H1 (cell line): ENCODE data around the gene URB2. TPM values are rescaled to one million over a fixed set of nuclear protein-coding genes. Genes with fewer than 3 reads are reported as not detected.

Experiments
- CTCF ChIA-PET: fragments of 300-600 bp; sonication (Branson Sonifier 250); formaldehyde crosslinking; loops from one replicate; lab custom pipeline; 2021; ENCODE audit not compliant: partially characterized antibody; lab: Charles Lee
- POLR2A ChIA-PET: fragments of 300-600 bp; sonication (Branson Sonifier 250); formaldehyde crosslinking; loops from one replicate; lab custom pipeline; 2021; ENCODE audit warnings: inconsistent platforms; ENCODE audit not compliant: partially characterized antibody; lab: Charles Lee
- DNase-seq, 2 experiments: peaks; one replicate each; pipeline versions ENCODE4 v3.0.0 to v3.0.0-alpha.2; 2010 to 2022; ENCODE audit warnings: low spot score in 2 of 2, low read depth in 1 of 2, mixed read lengths in 1 of 2
- FAIRE-seq: peaks from 2 replicates; lab custom pipeline; 2011; peaks lifted over from hg19 to GRCh38; lab: Jason Lieb, UNC
- H2AFZ ChIP-seq: 2 replicates; pipeline ENCODE4 v1.8.1; 2012; ENCODE audit warnings: low read length, inconsistent platforms
- H2AK5ac ChIP-seq: 2 replicates; pipeline ENCODE4 v1.6.1; 2013; ENCODE audit warnings: low read depth, low read length
- H2BK120ac ChIP-seq: replicated peaks from 2 replicates; pipeline ENCODE3; 2013; ENCODE audit warnings: low read depth, low read length, inconsistent platforms
- H2BK12ac ChIP-seq: 2 replicates; pipeline ENCODE4 v1.6.1; 2013; ENCODE audit warnings: low read depth, low read length
- H2BK15ac ChIP-seq: 2 replicates; pipeline ENCODE4 v1.6.1; 2013; ENCODE audit warnings: low read length
- H2BK20ac ChIP-seq: 2 replicates; pipeline ENCODE4 v1.6.1; 2013; ENCODE audit warnings: low read length
- H2BK5ac ChIP-seq: 2 replicates; pipeline ENCODE4 v1.6.1; 2013; ENCODE audit warnings: low read depth, low read length
- H3K14ac ChIP-seq: 2 replicates; pipeline ENCODE4 v1.6.1; 2013; ENCODE audit warnings: inconsistent platforms; ENCODE audit not compliant: insufficient read length
- H3K18ac ChIP-seq: 2 replicates; pipeline ENCODE4 v1.6.1; 2013; ENCODE audit warnings: low read length; ENCODE audit errors: extremely low read depth
- H3K23ac ChIP-seq: 2 replicates; pipeline ENCODE4 v1.6.1; 2013; ENCODE audit warnings: inconsistent platforms; ENCODE audit not compliant: insufficient read length
- H3K23me2 ChIP-seq: 2 replicates; pipeline ENCODE4 v1.6.1; 2013; ENCODE audit warnings: low read depth, low read length
- H3K27ac ChIP-seq: 2 replicates; pipeline ENCODE4 v1.6.1; 2011; ENCODE audit warnings: low read depth, low read length, inconsistent platforms
- H3K27me3 ChIP-seq, 4 experiments: replicated peaks in 1 of 4; 1 replicate in 1 of 4; 2 replicates in 3 of 4; pipeline versions ENCODE4 v1.6.1 to v1.8.1; 2011 to 2013; ENCODE audit warnings: low read length in 3 of 4, mild to moderate bottlenecking in 3 of 4, inconsistent platforms in 2 of 4, mixed read lengths in 2 of 4, moderate library complexity in 1 of 4; ENCODE audit not compliant: control insufficient read depth in 3 of 4, insufficient read depth in 3 of 4; ENCODE audit errors: extremely low read depth in 1 of 4
- H3K36me3 ChIP-seq, 4 experiments: 2 replicates each; pipeline versions ENCODE4 v1.6.1 to v1.8.1; 2011 to 2013; ENCODE audit warnings: mild to moderate bottlenecking in 4 of 4, low read length in 3 of 4, moderate library complexity in 2 of 4, control low read depth in 1 of 4, inconsistent platforms in 1 of 4; ENCODE audit not compliant: insufficient read depth in 4 of 4, control insufficient read depth in 2 of 4
- H3K4ac ChIP-seq: replicated peaks from 2 replicates; pipeline ENCODE3; 2013; ENCODE audit warnings: low read length, low read depth, mixed read lengths, inconsistent platforms; ENCODE audit not compliant: insufficient read length
- H3K4me1 ChIP-seq, 4 experiments: replicated peaks in 1 of 4; 1 replicate in 1 of 4; 2 replicates in 3 of 4; pipeline versions ENCODE4 v1.6.1 to v1.8.1; 2011 to 2013; ENCODE audit warnings: low read length in 3 of 4, inconsistent platforms in 2 of 4, mixed read lengths in 1 of 4; ENCODE audit not compliant: insufficient read depth in 4 of 4, control insufficient read depth in 3 of 4
- H3K4me2 ChIP-seq, 2 experiments: 2 replicates each; pipeline versions ENCODE4 v1.6.1 to v1.8.1; 2011 to 2013; ENCODE audit warnings: low read depth in 2 of 2, low read length in 2 of 2, control low read depth in 1 of 2, inconsistent platforms in 1 of 2, mild to moderate bottlenecking in 1 of 2; ENCODE audit not compliant: insufficient read depth in 1 of 2
- H3K4me3 ChIP-seq, 4 experiments: fragments of 200-600, 300-600 bp in 1 of 4; sonication (generic), shearing (Covaris generic), sonication (Bioruptor Twin) in 1 of 4; 2 replicates each; pipeline versions ENCODE4 v1.5.1 to v1.8.1; 2011 to 2016; ENCODE audit warnings: low read length in 4 of 4, low read depth in 3 of 4, control low read depth in 2 of 4, inconsistent platforms in 2 of 4, mild to moderate bottlenecking in 2 of 4, mixed read lengths in 1 of 4, moderate library complexity in 1 of 4; ENCODE audit not compliant: insufficient read depth in 2 of 4; ENCODE audit errors: extremely low read depth in 1 of 4
- H3K56ac ChIP-seq: replicated peaks from 2 replicates; pipeline ENCODE3; 2013; ENCODE audit warnings: low read depth, mild to moderate bottlenecking, mixed read lengths, low read length, inconsistent platforms; ENCODE audit not compliant: insufficient read length
- H3K79me1 ChIP-seq: 2 replicates; pipeline ENCODE4 v1.6.1; 2013; ENCODE audit warnings: low read depth, low read length, control low read depth
- H3K79me2 ChIP-seq, 2 experiments: 2 replicates each; pipeline versions ENCODE4 v1.6.1 to v1.8.1; 2012 to 2013; ENCODE audit warnings: low read length in 2 of 2, mild to moderate bottlenecking in 2 of 2, inconsistent platforms in 1 of 2; ENCODE audit not compliant: insufficient read depth in 2 of 2, control insufficient read depth in 1 of 2
- H3K9ac ChIP-seq, 4 experiments: replicated peaks in 1 of 4; 1 replicate in 1 of 4; 2 replicates in 3 of 4; pipeline versions ENCODE4 v1.6.1 to v1.8.1; 2011 to 2013; ENCODE audit warnings: low read depth in 3 of 4, low read length in 3 of 4, control low read depth in 2 of 4, mild to moderate bottlenecking in 2 of 4, moderate library complexity in 2 of 4, inconsistent platforms in 1 of 4; ENCODE audit errors: extremely low read depth in 1 of 4
- H3K9me3 ChIP-seq, 2 experiments: 2 replicates each; pipeline versions ENCODE4 v1.6.1 to v1.8.1; 2012 to 2013; ENCODE audit warnings: mild to moderate bottlenecking in 2 of 2, moderate library complexity in 2 of 2, control low read depth in 1 of 2, inconsistent platforms in 1 of 2, low read depth in 1 of 2, low read length in 1 of 2, mixed read lengths in 1 of 2; ENCODE audit not compliant: insufficient read depth in 2 of 2
- H4K20me1 ChIP-seq, 2 experiments: replicated peaks in 1 of 2; 2 replicates each; pipeline versions ENCODE3 to v1.8.1; 2011 to 2013; ENCODE audit warnings: inconsistent platforms in 2 of 2, low read length in 2 of 2, mild to moderate bottlenecking in 1 of 2; ENCODE audit not compliant: insufficient read depth in 2 of 2, control insufficient read depth in 1 of 2
- H4K5ac ChIP-seq: 2 replicates; pipeline ENCODE4 v1.6.1; 2013; ENCODE audit warnings: low read length, low read depth, mixed read lengths, inconsistent platforms; ENCODE audit not compliant: insufficient read length
- H4K8ac ChIP-seq: 2 replicates; pipeline ENCODE4 v1.8.0; 2013; ENCODE audit warnings: mild to moderate bottlenecking, moderate library complexity, low read length, inconsistent platforms; ENCODE audit not compliant: insufficient read depth; ENCODE audit errors: extremely low read depth
- H4K91ac ChIP-seq: replicated peaks from 2 replicates; pipeline ENCODE3; 2013; ENCODE audit warnings: low read length, mixed read lengths, inconsistent platforms; ENCODE audit not compliant: insufficient read length
- BACH1 ChIP-seq: IDR thresholded peaks from 2 replicates; pipeline ENCODE4 v1.6.1; 2012; ENCODE audit warnings: low read length, improper control_type of control experiment
- EGR1 ChIP-seq: IDR thresholded peaks from 2 replicates; pipeline ENCODE4 v1.6.1; 2011; ENCODE audit warnings: low read depth, low read length, borderline replicate concordance
- HDAC2 ChIP-seq, 2 experiments: fragments of 300-600 bp in 1 of 2; sonication (generic) in 1 of 2; IDR thresholded peaks; 2 replicates each; pipeline ENCODE4 v1.6.1; 2011 to 2012; ENCODE audit warnings: low read depth in 2 of 2, low read length in 2 of 2, mild to moderate bottlenecking in 2 of 2, moderate library complexity in 2 of 2, borderline replicate concordance in 1 of 2, inconsistent platforms in 1 of 2
- JUN ChIP-seq: IDR thresholded peaks from 2 replicates; pipeline ENCODE4 v1.6.1; 2011; ENCODE audit warnings: low read depth, mild to moderate bottlenecking, improper control_type of control experiment, low read length
- JUND ChIP-seq: IDR thresholded peaks from 2 replicates; pipeline ENCODE4 v1.6.1; 2011; ENCODE audit warnings: mild to moderate bottlenecking, improper control_type of control experiment, low read length
- KDM5A ChIP-seq: fragments of 200-600 bp; IDR thresholded peaks from 2 replicates; pipeline ENCODE4 v1.7.1; 2012; ENCODE audit warnings: mild to moderate bottlenecking, low read length, inconsistent platforms, mixed read lengths
- NRF1 ChIP-seq: IDR thresholded peaks from 2 replicates; pipeline ENCODE4 v1.6.1; 2011; ENCODE audit warnings: mild to moderate bottlenecking, low read depth, low read length, improper control_type of control experiment
- POU5F1 ChIP-seq: IDR thresholded peaks from 2 replicates; pipeline ENCODE4 v1.6.1; 2011; ENCODE audit warnings: low read depth, mild to moderate bottlenecking, low read length, moderate library complexity
- RBBP5 ChIP-seq: IDR thresholded peaks from 2 replicates; pipeline ENCODE4 v1.7.1; 2012; ENCODE audit warnings: low read depth, mild to moderate bottlenecking, inconsistent platforms, low read length, moderate library complexity, borderline replicate concordance
- SIRT6 ChIP-seq: IDR thresholded peaks from one replicate; pipeline ENCODE4 v1.7.1; 2012; ENCODE audit warnings: low read length, inconsistent platforms
- SP1 ChIP-seq: IDR thresholded peaks from 2 replicates; pipeline ENCODE4 v1.6.1; 2011; ENCODE audit warnings: low read depth, low read length
- SRF ChIP-seq: IDR thresholded peaks from 2 replicates; pipeline ENCODE4 v1.6.1; 2011; ENCODE audit warnings: mild to moderate bottlenecking, low read depth, low read length, moderate library complexity
- SUZ12 ChIP-seq: fragments of 200-600 bp; sonication (generic); IDR thresholded peaks from 2 replicates; pipeline ENCODE4 v1.6.1; 2012; ENCODE audit warnings: mild to moderate bottlenecking, inconsistent platforms, low read length, moderate library complexity, mixed read lengths
- TEAD4 ChIP-seq: IDR thresholded peaks from 2 replicates; pipeline ENCODE4 v1.6.1; 2012; ENCODE audit warnings: low read depth, low read length, inconsistent platforms, mixed read lengths
- ZNF274 ChIP-seq: IDR thresholded peaks from 2 replicates; pipeline ENCODE4 v1.7.0; 2012; ENCODE audit warnings: low read length, borderline replicate concordance; ENCODE audit errors: extremely low read depth
- WGBS, 2 experiments: shearing (Covaris generic) in 1 of 2; methylation state at CpG; one replicate each; pipeline versions ENCODE4 v1.1.6 to v1.1.7; 2013 to 2015; ENCODE audit warnings: low lambda C conversion rate in 2 of 2, mixed read lengths in 2 of 2, inconsistent platforms in 1 of 2, low coverage in 1 of 2, missing lambda C conversion rate in 1 of 2; ENCODE audit not compliant: insufficient replicate concordance in 2 of 2, insufficient coverage in 1 of 2, insufficient read length in 1 of 2; ENCODE audit errors: extremely low coverage in 1 of 2, missing lambda C conversion rate in 1 of 2; 5-methylcytosine and 5-hydroxymethylcytosine counted together
- polyA plus RNA-seq, 7 experiments: library from polyadenylated mRNA; depleted of rRNA in 3 of 7; stranded (reverse) in 5 of 7; unstranded in 2 of 7; fragments of >200 nt in 5 of 7; fragments of 200-250 nt in 2 of 7; gene quantifications; 1 replicate in 5 of 7; 2 replicates in 1 of 7; 4 replicates in 1 of 7; pipeline versions ENCODE4 v1.2.1 to v1.2.3, GENCODE V29; 2011 to 2013; ENCODE audit warnings: missing spikeins in 2 of 7, mixed read lengths in 2 of 7
- total RNA-seq: library from RNA; stranded (reverse); fragmentation: NEBNext Ultra II Directional; extraction: Animal tissue kit (Norgen Biotek cat#: 25700); gene quantifications from 2 replicates; pipeline ENCODE4 v1.2.1, GENCODE V29; 2021

Gene URB2
- total and polyA plus RNA-seq, 2 of the 8 experiments (the other 6 are each of a cell fraction or from before 2014, with no cell fraction given): 13.7 to 33.0 TPM

DNA sequence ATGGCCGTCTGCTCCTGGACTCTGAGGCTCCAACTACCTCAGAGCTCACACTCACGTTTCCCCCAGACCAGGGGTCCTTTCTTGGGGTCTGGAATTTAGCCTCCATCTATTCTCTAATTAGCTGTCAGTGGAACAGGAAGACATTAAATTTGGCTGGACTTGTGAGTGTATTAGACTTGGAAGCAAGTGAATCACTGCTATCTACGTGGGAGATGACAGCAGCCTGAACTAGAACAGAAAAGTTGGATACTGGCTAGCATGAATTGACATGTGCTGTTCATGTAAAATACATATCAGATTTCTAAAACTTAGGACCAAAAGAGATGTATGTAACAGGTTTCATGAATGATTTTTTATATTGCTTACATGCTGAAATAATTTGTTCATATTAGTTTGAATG lies 28.2 kb upstream of the URB2 start:
- Histone ChIP-seq H4K91ac (no peak overlapping the region), H2BK120ac (no peak overlapping the region), H3K56ac (no peak overlapping the region), H3K9ac (no peak overlapping the region), H4K8ac (no peak overlapping the region), H3K4ac (no peak overlapping the region), H2BK15ac (no peak overlapping the region), H2BK5ac (no peak overlapping the region), H3K14ac (no peak overlapping the region), H3K23ac (no peak overlapping the region), H3K23me2 (no peaks in the 10 kb centered on the region), H3K27ac (no peak overlapping the region), H3K27me3 (no peaks in the 10 kb centered on the region), H3K18ac (no peak overlapping the region), H3K36me3 (peaks cover 4 to 26% (median 17%) of the 10 kb centered on the region in 4 experiments; a peak in 7 of 8 replicates), H4K5ac (no peak overlapping the region), H2AK5ac (no peak overlapping the region), H3K4me1 (peaks cover 0 to 3% (median 2%) of the 10 kb centered on the region in 4 experiments; a peak in 1 of 7 replicates), H3K79me2 (0 out of 4 replicates have a peak, but pooled peaks cover 0 to 3% of the 10 kb centered on the region in 2 experiments), H4K20me1 (peaks cover 0 to 5% of the 10 kb centered on the region in 2 experiments), H2BK20ac (no peak overlapping the region), H3K4me3 (no peak overlapping the region), H2BK12ac (no peak overlapping the region), H3K4me2 (no peak overlapping the region), H2AFZ (no peak overlapping the region), H3K79me1 (no peaks in the 10 kb centered on the region; the same call in 1 of the 2 replicates), H3K9me3 (no peaks in the 10 kb centered on the region)
- ChIA-PET POLR2A (no interaction called here), CTCF (interaction anchor here (0.8 to 1.8 kb wide), 2 partner anchors 15 to 82 kb away, joined by 3 to 4 read pairs; no protein-coding TSS in a partner anchor)
- no peak for FAIRE-seq
- DNase-seq: no peak
- WGBS, 2 experiments: 81% methylated on average over 3 of the region's 3 CpGs; no CpG with 5 or more reads in 1 of the 2 experiments
- TF ChIP-seq ZNF274: no peak
- TF ChIP-seq HDAC2 (IDR thresholded peaks at IDR 0.05; ENCODE audit: borderline replicate concordance in 1 of 2, low read depth in 2 of 2, low read length in 2 of 2): no peak
- TF ChIP-seq EGR1: no peak
- TF ChIP-seq BACH1: no peak
- TF ChIP-seq SUZ12: no peak
- no peak for TF ChIP-seq SIRT6
- TF ChIP-seq POU5F1: no peak
- no peak for TF ChIP-seq JUN
- no peak for TF ChIP-seq JUND
- no peak for TF ChIP-seq SRF
- TF ChIP-seq TEAD4: no peak
- TF ChIP-seq SP1: no peak
- TF ChIP-seq NRF1: no peak
- TF ChIP-seq KDM5A: no peak
- TF ChIP-seq RBBP5: no peak
